HG03097 (cell line): Measurements from ENCODE around the gene NATD1.
A peak's percentile ranks its signal among the peaks of the same experiment; 100 is the strongest.

Experiments used
- ATAC-seq: cut with Tn5 transposase; IDR thresholded peaks from one replicate; pipeline ENCODE4 v1.9.1; 2021; ENCODE audit not compliant: unreplicated experiment, low FRiP score

The NATD1 gene

DNA sequence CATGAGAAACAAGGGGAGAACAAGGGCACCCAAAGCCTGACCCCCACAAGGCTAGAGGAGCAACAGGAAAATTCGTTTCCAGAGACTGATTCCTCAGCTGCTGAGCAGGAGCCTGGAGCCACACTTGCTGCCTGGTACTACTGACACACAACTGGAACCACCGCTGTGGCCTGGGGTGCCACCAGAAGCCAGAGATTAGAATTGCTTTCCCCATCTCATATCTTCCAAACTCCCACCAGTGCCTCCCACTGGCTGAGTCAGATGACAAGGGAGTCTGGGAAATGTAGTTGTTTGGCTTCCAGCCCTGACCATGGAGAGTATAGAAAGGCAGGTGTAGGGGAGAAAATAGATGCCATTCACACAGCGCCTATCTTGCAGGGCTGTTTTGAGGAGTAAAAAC, 35.1 kb downstream of the NATD1 start:
- no peak for ATAC-seq

DNA sequence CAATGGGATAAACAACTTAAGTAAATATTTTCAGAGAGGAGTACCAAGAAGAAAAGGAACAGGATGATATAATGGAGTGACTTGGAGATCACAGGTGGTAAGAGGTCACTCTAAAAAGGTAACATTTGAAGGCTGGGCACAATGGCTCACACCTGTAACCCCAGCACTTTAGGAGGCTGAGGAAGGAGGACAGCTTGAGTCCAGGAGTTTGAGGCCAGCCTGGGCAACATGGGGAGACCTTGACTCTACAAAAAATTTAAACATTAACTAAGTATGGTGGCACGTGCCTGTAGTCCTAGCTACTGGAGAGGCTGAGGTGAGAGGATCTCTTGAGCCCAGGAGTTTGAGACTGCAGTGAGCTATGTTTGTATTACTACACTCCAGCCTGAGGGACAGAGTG, 35.9 kb downstream of the NATD1 start:
- ATAC-seq, result no peak

DNA sequence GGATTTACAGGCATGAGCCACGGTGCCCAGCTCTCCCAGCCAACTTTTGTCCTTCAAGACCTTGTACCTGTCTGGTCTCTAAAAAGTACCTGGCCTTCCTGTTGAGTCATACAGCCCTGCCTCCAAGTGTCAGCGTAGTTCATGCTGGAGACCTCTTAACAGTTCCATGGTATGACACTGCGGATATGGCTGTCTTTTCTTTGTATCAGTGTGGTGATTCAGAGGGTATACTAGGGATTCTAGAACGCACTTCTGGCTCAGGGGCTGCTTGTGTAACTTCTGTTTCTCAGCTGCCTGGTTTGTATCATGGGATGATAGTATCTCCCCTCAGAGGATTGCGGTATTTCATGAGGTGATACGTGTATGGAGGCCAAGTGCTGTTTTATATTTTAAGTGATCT, 37.3 kb downstream of the NATD1 start:
- ATAC-seq, result no peak

DNA sequence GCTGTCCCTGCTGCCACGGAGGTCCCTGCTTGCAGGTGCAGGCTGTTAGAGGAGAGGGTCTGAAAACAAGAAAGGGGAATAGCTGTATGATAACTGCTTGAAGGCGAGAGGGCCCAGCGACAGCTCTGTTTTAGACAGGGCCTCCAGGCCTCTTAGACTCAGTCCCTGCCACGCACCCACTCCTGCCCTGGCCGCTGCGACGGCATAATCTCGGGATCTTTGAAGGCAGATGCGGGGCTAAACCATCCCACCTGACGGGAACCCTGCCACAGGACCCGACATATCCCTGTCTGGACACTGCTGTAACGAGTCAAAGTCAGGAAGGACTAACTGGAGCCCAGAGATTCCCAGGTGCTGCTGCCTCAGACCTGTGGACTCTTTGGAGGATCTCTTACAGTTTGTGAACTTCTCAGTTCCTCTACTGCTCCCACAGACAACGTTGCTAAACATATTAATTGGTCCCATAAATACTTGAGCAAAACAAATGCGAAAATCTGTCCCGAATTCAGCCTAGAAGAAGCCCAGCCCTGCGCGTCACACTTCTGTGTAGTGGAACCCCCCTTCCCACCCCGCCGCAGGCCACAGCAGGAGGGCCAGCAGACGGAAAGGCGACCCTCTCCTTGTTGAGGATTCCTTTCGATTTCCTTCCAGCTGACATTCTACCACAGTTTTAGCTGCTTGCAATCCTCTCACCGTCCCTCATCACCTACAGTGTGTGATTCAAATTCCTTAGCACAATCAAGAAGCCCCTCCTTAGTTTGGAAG, 38.3 kb downstream of the NATD1 start:
- peak; percentile 0 for ATAC-seq

DNA sequence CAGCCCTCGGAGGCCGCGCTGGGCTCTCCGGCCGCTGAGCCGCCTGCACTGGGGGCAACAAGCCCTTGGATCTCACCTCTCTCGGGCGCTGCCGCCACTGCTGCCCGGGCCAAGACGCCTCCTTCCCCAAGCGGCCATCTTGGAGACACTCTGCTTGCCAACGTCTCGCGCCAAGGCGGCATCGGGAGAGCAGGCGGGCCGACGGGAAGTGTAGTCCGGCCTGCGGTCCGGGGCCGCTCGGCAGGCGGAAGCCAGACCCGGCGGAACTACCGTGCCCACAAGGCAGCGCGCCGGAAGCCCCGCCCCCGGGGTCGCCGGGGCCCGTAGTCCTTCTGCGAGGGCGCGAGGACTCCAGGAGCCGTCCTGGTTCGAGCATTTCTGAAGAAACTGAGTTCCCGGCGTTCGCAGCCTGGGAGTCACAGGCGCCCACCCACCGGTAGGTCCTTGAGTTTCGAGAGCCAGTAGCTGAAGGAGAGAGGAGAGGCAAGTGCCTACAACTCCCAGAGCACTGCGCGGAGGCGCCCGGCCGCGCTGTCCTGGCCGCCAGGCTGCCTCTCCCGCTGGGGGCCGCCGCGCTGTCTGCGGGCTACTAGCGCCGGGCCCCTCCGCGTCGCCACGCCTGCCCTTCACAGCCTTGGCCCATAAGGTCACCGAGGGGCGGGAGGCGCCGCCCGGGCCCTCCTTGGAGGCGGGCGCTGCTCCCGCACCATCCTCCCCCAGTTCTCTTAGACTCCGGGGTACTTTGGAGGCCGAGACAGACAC, 39.0 kb downstream of the NATD1 start, which contains the start of gene TMEM11:
Gene TMEM11, minus strand, starts transcription at position 147 of the 762 bp plus-strand sequence. Its CDS starts 9 bp downstream, at position 138.
- peak; percentile 92 for ATAC-seq

DNA sequence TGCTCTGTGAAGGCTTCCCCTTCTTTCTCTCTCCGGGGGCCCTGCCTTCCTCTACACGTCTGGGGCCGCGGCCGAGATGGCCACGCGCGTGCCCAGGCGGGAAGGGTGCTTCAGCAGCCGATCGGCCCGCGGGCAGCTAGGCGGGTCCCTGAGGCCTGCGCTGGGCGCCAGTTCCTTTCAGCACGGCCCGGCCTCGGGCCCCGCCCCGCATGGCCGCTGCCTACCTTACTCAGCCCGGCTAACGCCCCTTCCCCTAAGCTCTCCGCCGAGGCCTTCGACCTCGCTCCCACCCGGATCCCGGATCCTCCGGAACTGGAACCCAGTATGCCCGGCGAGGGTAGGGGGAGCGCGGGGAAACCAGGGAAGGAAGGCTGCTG, 39.6 kb downstream of the NATD1 start:
- ATAC-seq, result peak; percentile 16

DNA sequence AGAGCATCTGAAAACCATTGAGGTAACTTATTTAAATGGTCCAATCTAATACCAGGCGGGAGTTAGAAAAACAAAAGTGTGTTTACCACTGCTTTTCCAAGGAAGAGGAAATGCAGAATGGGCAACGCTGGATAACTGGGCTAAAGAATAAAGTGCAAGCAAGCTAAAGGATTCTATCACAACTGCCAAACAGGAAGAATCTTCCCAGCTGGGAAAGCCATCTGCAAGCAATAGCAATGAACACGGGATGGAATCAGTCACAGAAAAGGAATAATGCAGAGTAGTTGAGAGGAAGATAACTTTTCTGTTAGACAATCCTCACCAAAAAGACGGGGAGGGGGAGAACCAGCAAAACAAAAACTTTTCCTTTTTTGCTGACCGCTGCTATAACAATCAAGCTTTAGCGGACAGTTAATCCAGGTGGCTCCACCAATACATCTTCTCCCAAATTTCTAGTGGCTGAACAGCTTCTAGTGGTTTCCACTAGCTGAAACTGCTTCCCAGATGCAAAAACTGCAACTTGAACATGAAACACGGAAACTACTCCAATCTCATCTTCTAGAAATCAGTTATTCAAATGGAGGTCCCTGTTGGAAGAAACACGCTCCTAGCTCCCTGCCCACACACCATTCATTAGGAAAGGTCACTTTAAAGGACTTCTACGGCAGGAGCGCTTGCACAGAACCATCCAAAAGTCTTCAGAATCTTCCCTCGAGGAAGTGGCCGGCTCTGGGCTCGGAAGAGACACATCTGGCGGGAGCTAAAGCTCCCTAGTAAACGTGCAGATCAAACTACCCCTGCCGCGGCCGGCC, 40.2 kb downstream of the NATD1 start:
- no peak for ATAC-seq

DNA sequence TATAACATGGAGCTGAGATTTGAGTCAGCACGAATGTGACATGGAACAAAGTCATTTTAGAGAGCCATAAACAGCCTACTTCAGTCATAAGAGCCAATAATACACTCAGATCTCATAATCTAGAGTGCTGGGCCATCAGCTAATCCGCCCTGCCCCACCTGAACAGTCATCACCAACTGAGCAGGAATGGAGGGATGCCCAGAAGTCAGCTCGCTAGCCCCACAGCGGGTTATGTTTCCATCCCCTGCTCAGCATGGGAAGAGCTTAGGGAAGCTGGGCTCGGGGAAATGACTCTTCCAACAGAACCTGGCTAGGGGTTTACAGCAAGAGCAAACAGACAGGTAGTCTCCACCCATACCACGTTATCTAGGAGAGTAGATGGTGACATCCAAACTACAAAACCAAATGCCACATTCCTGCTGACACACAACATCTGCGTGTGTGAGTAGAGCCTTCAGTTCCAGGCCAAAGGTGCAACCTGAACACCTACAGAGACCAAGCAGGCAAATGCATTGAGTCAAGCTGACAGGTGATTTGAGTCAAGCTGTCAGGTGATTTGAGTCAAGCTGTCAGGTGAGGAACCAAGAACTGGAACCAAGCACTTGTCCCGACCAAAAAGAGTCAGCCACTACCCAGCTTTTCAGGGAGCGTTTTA, 41.3 kb downstream of the NATD1 start:
- no peak for ATAC-seq

DNA sequence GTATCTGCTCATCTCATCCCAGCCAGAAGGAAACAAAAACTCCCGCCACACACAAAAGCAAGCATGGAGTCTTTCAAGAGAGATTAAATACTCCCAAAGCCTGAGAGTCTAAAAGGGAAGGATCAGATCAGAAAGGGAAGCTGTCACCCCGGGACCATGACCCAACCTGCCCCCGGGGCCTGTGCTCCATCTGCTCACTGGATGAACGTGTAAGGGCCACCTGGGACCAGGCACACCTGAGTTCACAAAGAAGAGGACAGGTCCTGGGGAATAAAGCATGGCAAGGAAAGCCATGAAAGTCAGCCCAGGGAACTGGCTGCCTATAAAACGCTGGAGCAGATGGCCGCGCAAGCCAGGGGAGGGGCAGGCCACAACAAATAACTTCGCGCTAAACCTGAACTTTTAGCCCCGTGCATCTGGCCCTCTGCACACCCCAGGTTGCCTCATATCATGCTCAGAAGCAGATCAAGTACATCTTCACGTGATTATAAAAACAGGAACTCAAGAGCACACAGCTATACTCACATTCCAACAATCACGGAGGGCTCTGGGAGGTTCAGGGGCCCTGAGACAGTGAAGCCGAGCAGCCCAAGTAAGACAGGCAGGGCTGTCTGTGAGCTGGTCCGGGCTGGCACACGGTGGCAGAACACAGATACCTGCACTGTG, 42.7 kb downstream of the NATD1 start:
- ATAC-seq, result no peak

DNA sequence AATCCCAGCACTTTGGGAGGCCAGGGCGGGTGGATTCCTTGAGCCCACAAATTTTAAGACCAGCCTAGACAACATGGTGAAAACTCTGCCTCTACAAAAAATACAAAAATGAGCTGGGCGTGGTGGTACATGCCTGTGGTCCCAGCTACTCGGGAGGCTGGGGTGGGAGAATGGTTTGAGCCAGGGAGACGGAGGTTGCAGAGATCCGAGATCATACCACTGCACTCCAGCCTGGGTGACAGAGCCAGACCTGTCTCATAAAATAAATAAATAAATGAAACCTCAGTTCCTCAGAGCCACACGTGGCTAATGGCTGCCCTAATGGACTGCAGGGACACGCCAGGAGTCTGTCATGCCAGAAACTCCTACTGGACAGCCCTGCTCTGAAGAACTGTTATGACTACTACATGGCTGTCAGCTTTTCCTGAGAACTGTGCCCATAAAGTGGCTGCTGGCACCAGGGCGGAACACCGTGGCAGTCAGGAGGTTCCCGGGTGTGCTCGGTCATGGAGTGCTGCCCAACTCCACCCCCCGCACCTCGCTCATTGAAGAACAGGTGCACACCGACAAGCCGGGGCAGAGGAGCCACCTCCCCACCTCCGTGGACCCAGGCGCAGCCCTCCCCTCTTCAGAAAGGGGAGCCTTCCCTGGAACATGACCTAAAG, 43.6 kb downstream of the NATD1 start:
- no peak for ATAC-seq

DNA sequence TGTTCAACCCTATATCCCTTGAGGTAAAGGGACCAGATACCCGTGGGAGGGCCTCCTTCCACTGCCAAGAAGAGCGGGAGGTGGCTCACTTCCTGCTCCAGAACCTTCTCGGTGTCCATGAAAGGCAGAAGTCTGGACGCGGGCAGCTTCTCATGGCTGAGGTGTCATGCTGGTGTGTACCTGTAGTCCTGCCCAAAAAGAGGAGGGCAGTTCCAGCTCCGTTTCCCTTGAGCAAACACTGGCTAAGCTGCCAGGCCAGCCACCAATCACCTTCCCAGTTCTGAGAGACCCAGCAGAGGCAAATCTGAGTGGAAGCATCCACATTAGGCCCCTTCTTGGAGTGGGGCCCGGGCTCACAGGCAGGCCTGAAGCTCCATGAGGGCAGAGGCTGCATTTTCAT, 44.9 kb downstream of the NATD1 start:
- no peak for ATAC-seq

DNA sequence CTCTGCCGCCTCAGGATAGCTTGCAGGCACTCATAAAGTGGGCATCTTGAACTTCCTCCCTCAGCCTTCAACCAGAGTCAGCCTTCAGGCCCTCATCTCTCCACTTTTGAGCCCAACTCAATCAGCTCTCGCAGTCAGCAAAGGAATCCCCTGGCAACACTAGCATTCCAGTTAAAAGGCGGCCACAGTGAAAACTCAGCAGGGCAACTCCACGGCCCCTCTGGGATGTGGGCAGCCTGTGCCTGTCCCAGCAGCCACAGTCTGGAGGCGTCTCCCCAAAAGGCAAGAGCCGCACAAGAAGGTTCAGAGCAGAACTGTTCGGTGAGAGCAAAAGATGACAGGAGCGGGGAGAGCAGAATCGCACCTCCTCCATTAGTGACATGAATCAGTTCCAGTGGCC, 48.3 kb downstream of the NATD1 start:
- ATAC-seq, result no peak

DNA sequence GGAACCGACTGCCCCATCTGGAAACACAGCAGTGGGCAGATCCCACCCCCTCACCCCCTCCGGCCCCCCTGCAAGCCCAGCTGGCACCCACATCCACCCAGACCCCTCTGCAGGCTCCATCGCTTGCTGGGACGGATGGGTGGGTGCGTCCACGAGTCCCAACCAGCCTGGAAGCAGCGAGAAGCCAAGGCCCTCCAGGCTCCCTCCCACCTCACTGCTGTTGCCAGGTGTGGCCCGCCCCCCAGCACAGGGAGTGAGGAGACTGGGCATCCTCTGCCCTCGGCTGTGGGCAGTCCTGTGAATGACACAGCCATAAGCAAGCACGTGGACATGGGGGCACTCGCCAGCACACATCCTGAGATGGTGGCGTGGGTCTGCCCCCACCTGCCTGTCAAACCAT, 50.7 kb downstream of the NATD1 start:
- ATAC-seq, result no peak

DNA sequence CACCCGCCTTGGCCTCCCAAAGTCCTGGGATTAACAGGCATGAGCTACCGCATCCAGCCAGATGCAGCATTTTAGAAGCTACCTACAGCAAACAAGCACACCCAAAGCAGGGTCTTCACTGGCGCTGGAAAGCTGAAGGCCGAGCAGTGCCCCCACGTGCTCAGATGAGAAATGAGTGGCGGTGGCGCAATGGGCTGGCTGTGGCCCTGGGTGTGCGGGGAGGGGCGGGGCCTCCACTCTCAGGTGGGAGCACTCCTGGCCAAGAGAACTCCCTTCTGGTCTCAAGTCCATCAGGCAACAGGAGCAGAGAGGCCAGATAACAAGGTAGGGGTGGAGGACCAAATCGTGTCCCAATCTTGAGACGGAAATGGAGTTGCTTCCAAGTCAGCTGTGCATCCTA, 51.3 kb downstream of the NATD1 start:
- ATAC-seq, result no peak

DNA sequence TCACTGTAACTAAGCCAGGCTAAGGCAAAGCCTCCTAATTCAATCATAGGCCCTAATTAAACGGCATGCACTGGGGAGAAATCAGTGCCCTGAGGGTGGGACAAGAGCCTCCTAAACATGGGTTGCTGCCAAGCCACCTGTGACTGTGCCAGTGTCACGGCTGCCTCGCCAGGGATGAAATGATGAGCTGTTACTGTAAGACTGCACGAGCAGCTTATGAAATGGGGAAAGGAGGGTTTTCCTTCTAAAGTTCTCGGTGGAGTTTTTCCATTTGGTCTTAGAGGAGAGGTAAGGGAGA, 52.0 kb downstream of the NATD1 start:
- no peak for ATAC-seq

DNA sequence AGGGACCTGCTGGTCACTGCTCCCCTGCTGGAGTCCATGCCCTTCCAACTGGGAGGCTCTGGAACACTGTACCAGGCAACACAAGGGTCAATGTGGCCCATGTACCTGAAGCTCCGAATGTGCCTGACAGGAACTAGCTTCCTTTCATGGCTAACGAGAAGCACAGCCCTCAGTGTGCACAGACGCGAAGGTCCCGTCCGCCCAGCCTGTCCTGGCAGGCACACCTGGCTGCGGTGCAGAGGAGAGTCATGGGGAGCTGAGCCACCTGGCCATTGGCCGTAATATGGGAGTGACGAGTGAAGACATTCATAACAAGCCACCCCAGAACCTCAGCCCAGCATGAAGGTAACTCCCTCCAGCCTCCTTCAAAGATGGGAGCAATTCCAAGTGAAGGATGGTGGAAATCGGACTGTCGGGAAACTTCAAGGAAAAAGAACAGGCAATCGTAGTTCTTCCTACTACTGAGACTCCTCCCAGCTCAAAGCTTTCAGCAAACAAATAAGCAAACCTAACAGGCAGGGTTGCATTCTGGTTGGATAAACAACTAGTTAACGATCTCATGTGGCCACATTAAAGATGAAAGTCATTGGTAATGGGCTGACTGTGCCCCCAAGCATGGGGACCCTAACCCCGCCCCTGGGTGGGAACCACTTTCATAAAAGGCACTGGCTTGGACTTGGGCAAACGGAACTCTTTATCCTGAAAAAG, 52.5 kb downstream of the NATD1 start:
- ATAC-seq, result no peak

DNA sequence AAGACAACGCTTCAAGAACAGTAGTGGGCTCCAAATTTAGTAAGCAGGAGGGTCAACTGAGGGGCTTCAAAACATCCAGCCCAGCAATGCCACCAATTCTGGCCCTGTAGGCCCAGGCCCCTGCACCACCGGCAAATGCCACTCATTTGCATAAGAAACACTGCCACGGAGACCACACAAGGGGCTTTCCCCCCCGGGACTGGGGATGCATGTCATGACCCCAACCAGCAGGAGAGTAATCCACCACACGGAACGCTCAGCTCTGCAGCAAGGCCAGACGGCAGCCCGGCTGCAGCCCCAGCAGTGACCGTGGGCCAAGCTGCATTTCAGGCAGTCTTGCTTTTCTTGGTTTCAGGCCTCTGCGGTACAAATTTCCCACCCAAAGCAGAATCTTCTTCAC, 53.4 kb downstream of the NATD1 start:
- no peak for ATAC-seq

DNA sequence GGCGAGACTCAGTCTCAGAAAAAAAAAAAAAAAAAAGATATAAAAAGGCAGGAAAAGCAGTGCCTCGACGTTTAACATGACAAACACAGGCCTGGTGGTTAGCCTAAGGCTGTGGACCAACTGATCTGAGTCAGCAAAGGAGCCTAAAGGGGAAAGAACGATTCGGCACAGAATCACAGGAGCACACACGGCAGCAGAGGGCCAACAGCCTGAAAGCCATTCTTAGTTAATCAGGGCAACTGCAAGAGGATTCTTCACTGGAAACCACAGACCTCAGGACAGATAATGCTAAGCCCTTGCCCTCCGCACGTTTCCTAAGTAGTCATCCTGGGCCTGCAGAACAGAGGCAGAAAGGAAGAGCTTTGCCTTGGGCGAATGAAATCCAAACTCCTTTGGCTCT, 53.9 kb downstream of the NATD1 start:
- ATAC-seq, result no peak

DNA sequence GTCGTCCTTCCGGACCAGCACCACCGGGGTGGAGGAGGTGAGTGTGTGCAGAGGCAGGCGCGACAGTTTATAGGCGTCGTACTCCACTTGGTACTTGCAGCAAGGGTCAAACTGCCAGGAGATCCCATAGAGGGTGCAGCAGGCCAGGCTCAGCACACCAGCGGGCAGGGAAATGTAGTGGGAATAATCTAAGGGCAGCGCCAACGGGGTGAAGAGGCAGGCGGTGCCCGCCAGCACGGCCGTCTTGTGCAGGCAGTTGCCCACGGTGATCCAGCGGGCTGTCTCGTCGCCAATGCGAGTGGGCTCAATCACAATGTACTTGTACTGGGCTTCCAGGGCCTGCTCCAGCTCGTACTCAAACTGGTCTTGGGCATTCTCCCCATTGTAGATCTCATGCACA, 54.8 kb downstream of the NATD1 start:
- no peak for ATAC-seq
